ENCODE results near the gene PPP5C. TPM values are rescaled to one million over a fixed set of nuclear protein-coding genes. Genes with fewer than 3 reads are reported as not detected.
A peak's percentile ranks its signal among the peaks of the same experiment; 100 is the strongest.

PPP5C gene
- total and polyA plus RNA-seq, 2 of the 13 experiments (the other 11 are each of a cell fraction or from before 2014, with no cell fraction given): 41.6 to 67.9 TPM

DNA sequence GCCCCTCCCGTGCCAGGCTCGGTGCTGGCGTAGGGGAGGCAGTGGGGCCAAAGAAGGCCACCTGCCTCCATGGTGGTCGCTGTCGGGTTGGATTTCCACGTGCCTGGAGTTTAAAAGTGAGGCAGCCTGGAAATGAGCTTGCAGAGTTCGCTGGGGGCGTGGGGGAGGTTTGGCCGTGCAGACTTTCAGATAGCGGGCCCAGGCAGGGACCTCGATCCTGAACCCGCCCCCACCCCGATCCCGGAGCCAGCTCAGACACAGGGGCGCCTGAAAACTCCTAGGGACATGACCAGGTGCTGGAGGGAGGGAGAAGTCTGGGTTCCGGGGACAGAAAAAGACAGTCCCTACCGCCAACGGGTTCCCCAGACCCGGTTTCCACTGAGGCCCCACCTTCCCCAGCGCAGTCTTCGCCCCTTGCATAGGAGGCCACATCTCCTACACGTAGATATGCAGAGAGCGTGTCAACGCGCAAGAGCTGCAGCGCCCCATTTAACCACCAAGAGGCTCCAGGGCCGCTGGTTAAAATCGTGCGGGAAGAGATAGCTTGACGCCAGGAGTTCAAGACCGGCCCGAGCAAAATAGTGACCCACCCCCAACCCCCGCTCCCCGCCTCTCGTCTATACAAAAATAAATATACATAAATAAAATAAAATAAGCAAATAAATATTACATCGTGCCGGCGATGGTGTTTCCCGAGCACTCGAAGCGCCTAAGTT is 58.0 kb downstream of the PPP5C start (continued):
- TF ChIP-seq, protein P1, sequence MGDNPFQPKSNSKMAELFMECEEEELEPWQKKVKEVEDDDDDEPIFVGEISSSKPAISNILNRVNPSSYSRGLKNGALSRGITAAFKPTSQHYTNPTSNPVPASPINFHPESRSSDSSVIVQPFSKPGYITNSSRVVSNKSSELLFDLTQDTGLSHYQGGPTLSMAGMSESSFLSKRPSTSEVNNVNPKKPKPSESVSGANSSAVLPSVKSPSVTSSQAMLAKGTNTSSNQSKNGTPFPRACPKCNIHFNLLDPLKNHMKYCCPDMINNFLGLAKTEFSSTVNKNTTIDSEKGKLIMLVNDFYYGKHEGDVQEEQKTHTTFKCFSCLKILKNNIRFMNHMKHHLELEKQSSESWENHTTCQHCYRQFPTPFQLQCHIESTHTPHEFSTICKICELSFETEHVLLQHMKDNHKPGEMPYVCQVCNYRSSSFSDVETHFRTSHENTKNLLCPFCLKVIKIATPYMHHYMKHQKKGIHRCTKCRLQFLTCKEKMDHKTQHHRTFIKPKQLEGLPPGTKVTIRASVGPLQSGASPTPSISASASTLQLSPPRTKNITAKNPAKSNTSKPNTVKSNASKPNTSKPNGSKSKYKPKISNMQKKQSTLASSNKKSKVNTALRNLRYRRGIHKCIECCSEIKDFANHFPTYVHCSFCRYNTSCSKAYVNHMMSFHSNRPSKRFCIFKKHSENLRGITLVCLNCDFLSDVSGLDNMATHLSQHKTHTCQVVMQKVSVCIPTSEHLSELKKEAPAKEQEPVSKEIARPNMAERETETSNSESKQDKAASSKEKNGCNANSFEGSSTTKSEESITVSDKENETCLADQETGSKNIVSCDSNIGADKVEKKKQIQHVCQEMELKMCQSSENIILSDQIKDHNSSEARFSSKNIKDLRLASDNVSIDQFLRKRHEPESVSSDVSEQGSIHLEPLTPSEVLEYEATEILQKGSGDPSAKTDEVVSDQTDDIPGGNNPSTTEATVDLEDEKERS (CRISPR knock-in tag; IDR thresholded peaks at IDR 0.05): 0 out of 2 replicates have a peak, but pooled peaks have one; percentile 23
- TF ChIP-seq SOX5 (CRISPR knock-in tag; IDR thresholded peaks at IDR 0.05; ENCODE audit: borderline replicate concordance) (no peak), REPIN1 (CRISPR knock-in tag; IDR thresholded peaks at IDR 0.05; ENCODE audit: borderline replicate concordance, low read depth) (0 out of 2 replicates have a peak, but pooled peaks have one; percentile 41), NFRKB (IDR thresholded peaks at IDR 0.05) (no peak), TAF15 (IDR thresholded peaks at IDR 0.05; ENCODE audit: low read depth, low read length, poor library complexity, severe bottlenecking) (peak; percentile 22), ZFP90 (CRISPR knock-in tag; IDR thresholded peaks at IDR 0.05; ENCODE audit: borderline replicate concordance) (peak; percentile 25; the same call in 1 of the 2 replicates), ZNF350 (CRISPR knock-in tag; IDR thresholded peaks at IDR 0.05; ENCODE audit: borderline replicate concordance, low read depth) (no peak; the same call in 1 of the 2 replicates), ZNF792 (CRISPR knock-in tag; IDR thresholded peaks at IDR 0.05) (0 out of 2 replicates have a peak, but pooled peaks have one; percentile 5), ERF (CRISPR knock-in tag; IDR thresholded peaks at IDR 0.05) (peak; percentile 55; the same call in 1 of the 2 replicates), SPEN (CRISPR knock-in tag; IDR thresholded peaks at IDR 0.05; ENCODE audit: low read depth) (0 out of 2 replicates have a peak, but pooled peaks have one; percentile 3), YEATS2 (CRISPR knock-in tag; IDR thresholded peaks at IDR 0.05; ENCODE audit: borderline replicate concordance) (0 out of 2 replicates have a peak, but pooled peaks have one; percentile 0), ZNF691 (CRISPR knock-in tag; IDR thresholded peaks at IDR 0.05; ENCODE audit: borderline replicate concordance, low read depth) (no peak), NAIF1 (CRISPR knock-in tag; IDR thresholded peaks at IDR 0.05; ENCODE audit: borderline replicate concordance) (0 out of 2 replicates have a peak, but pooled peaks have one; percentile 58), SUZ12 (IDR thresholded peaks at IDR 0.05; ENCODE audit: low read depth, low read length) (no peak), TMF1 (CRISPR knock-in tag; IDR thresholded peaks at IDR 0.05; ENCODE audit: low read depth) (no peak), TAF1 (CRISPR knock-in tag; IDR thresholded peaks at IDR 0.05) (peak; percentile 37; the same call in 1 of the 2 replicates), CCAR2 (optimal IDR thresholded peaks at IDR 0.05; ENCODE audit: low read depth, low read length) (no peak), MYC (CRISPR knock-in tag; IDR thresholded peaks at IDR 0.05; ENCODE audit: borderline replicate concordance) (peak; percentile 63), ATF1 (CRISPR knock-in tag; IDR thresholded peaks at IDR 0.05) (no peak), FOXO1 (CRISPR knock-in tag; IDR thresholded peaks at IDR 0.05) (no peak), EHMT2 (IDR thresholded peaks at IDR 0.05; ENCODE audit: borderline replicate concordance, low read depth, low read length) (no peak), NFKB2 (CRISPR knock-in tag; IDR thresholded peaks at IDR 0.05; ENCODE audit: borderline replicate concordance) (0 out of 2 replicates have a peak, but pooled peaks have one; percentile 83)
- TF ChIP-seq, protein P2, sequence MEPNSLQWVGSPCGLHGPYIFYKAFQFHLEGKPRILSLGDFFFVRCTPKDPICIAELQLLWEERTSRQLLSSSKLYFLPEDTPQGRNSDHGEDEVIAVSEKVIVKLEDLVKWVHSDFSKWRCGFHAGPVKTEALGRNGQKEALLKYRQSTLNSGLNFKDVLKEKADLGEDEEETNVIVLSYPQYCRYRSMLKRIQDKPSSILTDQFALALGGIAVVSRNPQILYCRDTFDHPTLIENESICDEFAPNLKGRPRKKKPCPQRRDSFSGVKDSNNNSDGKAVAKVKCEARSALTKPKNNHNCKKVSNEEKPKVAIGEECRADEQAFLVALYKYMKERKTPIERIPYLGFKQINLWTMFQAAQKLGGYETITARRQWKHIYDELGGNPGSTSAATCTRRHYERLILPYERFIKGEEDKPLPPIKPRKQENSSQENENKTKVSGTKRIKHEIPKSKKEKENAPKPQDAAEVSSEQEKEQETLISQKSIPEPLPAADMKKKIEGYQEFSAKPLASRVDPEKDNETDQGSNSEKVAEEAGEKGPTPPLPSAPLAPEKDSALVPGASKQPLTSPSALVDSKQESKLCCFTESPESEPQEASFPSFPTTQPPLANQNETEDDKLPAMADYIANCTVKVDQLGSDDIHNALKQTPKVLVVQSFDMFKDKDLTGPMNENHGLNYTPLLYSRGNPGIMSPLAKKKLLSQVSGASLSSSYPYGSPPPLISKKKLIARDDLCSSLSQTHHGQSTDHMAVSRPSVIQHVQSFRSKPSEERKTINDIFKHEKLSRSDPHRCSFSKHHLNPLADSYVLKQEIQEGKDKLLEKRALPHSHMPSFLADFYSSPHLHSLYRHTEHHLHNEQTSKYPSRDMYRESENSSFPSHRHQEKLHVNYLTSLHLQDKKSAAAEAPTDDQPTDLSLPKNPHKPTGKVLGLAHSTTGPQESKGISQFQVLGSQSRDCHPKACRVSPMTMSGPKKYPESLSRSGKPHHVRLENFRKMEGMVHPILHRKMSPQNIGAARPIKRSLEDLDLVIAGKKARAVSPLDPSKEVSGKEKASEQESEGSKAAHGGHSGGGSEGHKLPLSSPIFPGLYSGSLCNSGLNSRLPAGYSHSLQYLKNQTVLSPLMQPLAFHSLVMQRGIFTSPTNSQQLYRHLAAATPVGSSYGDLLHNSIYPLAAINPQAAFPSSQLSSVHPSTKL (CRISPR knock-in tag; IDR thresholded peaks at IDR 0.05): no peak; the same call in none of the 2 replicates
